ENCODE data around the gene ROCK2.

ROCK2 gene

GRCh38 chr2:11220445-11220844, 124.0 kb downstream of the ROCK2 start:
- TF ChIP-seq, protein P1, sequence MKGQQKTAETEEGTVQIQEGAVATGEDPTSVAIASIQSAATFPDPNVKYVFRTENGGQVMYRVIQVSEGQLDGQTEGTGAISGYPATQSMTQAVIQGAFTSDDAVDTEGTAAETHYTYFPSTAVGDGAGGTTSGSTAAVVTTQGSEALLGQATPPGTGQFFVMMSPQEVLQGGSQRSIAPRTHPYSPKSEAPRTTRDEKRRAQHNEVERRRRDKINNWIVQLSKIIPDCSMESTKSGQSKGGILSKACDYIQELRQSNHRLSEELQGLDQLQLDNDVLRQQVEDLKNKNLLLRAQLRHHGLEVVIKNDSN (IDR thresholded peaks at IDR 0.05), result no peak
- no peak for TF ChIP-seq NFIC (IDR thresholded peaks at IDR 0.05)
- no peak for TF ChIP-seq FOXM1 (IDR thresholded peaks at IDR 0.05; ENCODE audit: borderline replicate concordance, low read depth)
- TF ChIP-seq CEBPB (IDR thresholded peaks at IDR 0.05), result no peak
- no peak for TF ChIP-seq ZBTB7A (IDR thresholded peaks at IDR 0.05; ENCODE audit: low read depth)
- TF ChIP-seq REST (IDR thresholded peaks at IDR 0.05; ENCODE audit: low read depth), result no peak
- no peak for TF ChIP-seq TAF1 (IDR thresholded peaks at IDR 0.05; ENCODE audit: low read depth)
- TF ChIP-seq TCF12 (IDR thresholded peaks at IDR 0.05; ENCODE audit: low read depth), result no peak
- TF ChIP-seq YY1 (IDR thresholded peaks at IDR 0.05; ENCODE audit: low read depth), result no peak
- no peak for TF ChIP-seq EP300 (IDR thresholded peaks at IDR 0.05; ENCODE audit: borderline replicate concordance)
- no peak for TF ChIP-seq MAX (IDR thresholded peaks at IDR 0.05)
- no peak for TF ChIP-seq CREB1 (IDR thresholded peaks at IDR 0.05; ENCODE audit: low read depth)
- no peak for TF ChIP-seq RAD21 (IDR thresholded peaks at IDR 0.05; ENCODE audit: low read depth)
- TF ChIP-seq EGR1 (IDR thresholded peaks at IDR 0.05), result no peak
- TF ChIP-seq TEAD4 (IDR thresholded peaks at IDR 0.05), result no peak

DNA sequence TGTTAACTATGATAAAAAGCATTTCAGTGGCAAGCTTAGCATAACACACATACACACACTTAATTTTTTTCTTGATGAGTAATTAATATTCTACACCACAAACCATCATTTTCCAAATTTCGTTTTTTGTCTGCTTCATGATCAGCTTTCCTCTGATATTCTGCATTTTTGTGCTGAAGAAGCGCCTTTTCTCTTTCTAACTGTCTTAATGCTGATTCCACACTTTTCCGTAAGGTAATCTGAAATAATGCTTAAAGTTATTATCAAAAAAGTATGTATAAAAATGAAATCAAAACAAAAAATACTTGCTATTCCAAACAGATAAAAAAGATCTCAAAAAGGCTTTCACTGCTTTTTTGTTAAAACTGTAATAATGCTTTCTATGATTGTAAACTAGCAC, 129.0 kb downstream of the ROCK2 start:
- TF ChIP-seq FOXM1 (IDR thresholded peaks at IDR 0.05; ENCODE audit: borderline replicate concordance, low read depth), result no peak
- TF ChIP-seq TCF12 (IDR thresholded peaks at IDR 0.05; ENCODE audit: low read depth), result no peak
- TF ChIP-seq CEBPB (IDR thresholded peaks at IDR 0.05), result no peak

DNA sequence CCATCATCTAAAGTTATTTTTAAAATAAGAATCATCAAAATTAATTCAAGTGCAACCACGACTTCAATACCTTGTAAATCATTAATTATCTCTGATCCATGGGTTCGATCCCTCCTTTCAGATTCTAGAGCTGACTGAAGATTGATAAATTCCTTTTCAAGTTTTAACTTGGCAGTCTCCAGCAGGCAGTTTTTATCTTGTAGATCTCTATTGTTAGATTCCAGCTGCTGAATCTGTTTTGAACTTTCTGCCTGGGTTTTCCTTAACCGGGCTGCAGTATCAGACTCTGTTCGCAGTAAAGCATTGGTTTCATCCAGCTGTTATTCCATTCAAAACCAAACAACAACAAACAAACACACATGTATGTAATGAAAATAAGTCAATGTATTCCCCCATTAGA, 129.7 kb downstream of the ROCK2 start:
- TF ChIP-seq REST (IDR thresholded peaks at IDR 0.05; ENCODE audit: low read depth) (no peak), RAD21 (IDR thresholded peaks at IDR 0.05; ENCODE audit: low read depth) (no peak), EP300 (IDR thresholded peaks at IDR 0.05; ENCODE audit: borderline replicate concordance) (no peak), CREB1 (IDR thresholded peaks at IDR 0.05; ENCODE audit: low read depth) (no peak), TCF12 (IDR thresholded peaks at IDR 0.05; ENCODE audit: low read depth) (no peak), TAF1 (IDR thresholded peaks at IDR 0.05; ENCODE audit: low read depth) (no peak), CEBPB (IDR thresholded peaks at IDR 0.05) (no peak), MAX (IDR thresholded peaks at IDR 0.05) (no peak), NFIC (IDR thresholded peaks at IDR 0.05) (no peak), YY1 (IDR thresholded peaks at IDR 0.05; ENCODE audit: low read depth) (no peak)
- TF ChIP-seq, protein P1 (IDR thresholded peaks at IDR 0.05), result no peak

GRCh38 chr2:11213975-11214374, 130.5 kb downstream of the ROCK2 start:
- no peak for TF ChIP-seq CEBPB (IDR thresholded peaks at IDR 0.05)
- TF ChIP-seq EGR1 (IDR thresholded peaks at IDR 0.05), result no peak
- TF ChIP-seq EP300 (IDR thresholded peaks at IDR 0.05; ENCODE audit: borderline replicate concordance), result no peak
- TF ChIP-seq TAF1 (IDR thresholded peaks at IDR 0.05; ENCODE audit: low read depth), result no peak
- no peak for TF ChIP-seq TEAD4 (IDR thresholded peaks at IDR 0.05)
- TF ChIP-seq ZBTB7A (IDR thresholded peaks at IDR 0.05; ENCODE audit: low read depth), result no peak
- no peak for TF ChIP-seq RAD21 (IDR thresholded peaks at IDR 0.05; ENCODE audit: low read depth)
- no peak for TF ChIP-seq TCF12 (IDR thresholded peaks at IDR 0.05; ENCODE audit: low read depth)

GRCh38 chr2:11213090-11213638, 131.3 kb downstream of the ROCK2 start:
- TF ChIP-seq CEBPB (IDR thresholded peaks at IDR 0.05) (no peak), CREB1 (IDR thresholded peaks at IDR 0.05; ENCODE audit: low read depth) (no peak)

DNA sequence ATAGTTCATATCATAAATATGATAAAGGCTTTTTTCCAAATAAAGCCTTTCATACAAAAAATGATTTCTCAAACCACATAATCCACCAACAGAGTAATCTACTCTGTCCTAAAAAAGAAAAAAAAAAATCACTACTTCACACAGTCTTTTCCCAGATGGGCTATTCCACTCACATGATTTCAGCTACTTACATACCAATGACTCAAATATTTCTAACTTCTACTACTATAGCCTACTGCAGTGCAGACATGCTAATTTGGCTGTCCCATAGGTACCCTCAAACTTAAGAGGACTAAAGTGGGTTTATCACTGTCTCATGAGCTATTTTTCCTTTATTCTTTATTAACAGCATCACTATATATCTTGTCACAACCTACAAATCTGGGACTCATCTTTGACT, 131.8 kb downstream of the ROCK2 start:
- TF ChIP-seq TCF12 (IDR thresholded peaks at IDR 0.05; ENCODE audit: low read depth) (no peak), TEAD4 (IDR thresholded peaks at IDR 0.05) (no peak), REST (IDR thresholded peaks at IDR 0.05; ENCODE audit: low read depth) (no peak), CREB1 (IDR thresholded peaks at IDR 0.05; ENCODE audit: low read depth) (no peak), MAX (IDR thresholded peaks at IDR 0.05) (no peak), TAF1 (IDR thresholded peaks at IDR 0.05; ENCODE audit: low read depth) (no peak), NFIC (IDR thresholded peaks at IDR 0.05) (no peak), EP300 (IDR thresholded peaks at IDR 0.05; ENCODE audit: borderline replicate concordance) (no peak), EGR1 (IDR thresholded peaks at IDR 0.05) (no peak), ZBTB7A (IDR thresholded peaks at IDR 0.05; ENCODE audit: low read depth) (no peak)
- TF ChIP-seq, protein P1 (IDR thresholded peaks at IDR 0.05), result no peak

All from Ishikawa (cell line).